Measurements from ENCODE around the gene COX6B1.

DNA sequence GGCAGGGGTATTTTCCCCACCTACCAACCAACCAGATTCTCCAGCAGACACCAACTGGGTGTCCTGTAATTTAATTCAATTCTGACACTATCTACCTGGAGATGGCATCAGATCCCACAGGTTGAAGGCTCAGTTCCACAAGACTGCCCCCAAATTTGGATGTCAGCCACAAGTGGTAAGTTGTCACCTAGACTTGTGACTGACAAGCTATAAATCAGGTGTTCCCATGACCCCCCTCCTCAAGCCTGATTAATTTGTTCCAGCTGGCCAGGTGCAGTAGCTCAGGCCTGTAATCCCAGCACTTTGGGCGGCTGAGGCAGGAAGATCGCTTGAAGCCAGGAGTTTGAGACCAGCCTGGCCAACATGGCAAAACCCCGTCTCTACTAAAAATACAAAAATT, 46.2 kb upstream of the COX6B1 start:
- TF ChIP-seq POLR2A (IDR thresholded peaks at IDR 0.05; ENCODE audit: extremely low read depth, insufficient read length) (no peak), MAX (IDR thresholded peaks at IDR 0.05; ENCODE audit: low read depth, low read length) (no peak)
- TF ChIP-seq, protein P1, sequence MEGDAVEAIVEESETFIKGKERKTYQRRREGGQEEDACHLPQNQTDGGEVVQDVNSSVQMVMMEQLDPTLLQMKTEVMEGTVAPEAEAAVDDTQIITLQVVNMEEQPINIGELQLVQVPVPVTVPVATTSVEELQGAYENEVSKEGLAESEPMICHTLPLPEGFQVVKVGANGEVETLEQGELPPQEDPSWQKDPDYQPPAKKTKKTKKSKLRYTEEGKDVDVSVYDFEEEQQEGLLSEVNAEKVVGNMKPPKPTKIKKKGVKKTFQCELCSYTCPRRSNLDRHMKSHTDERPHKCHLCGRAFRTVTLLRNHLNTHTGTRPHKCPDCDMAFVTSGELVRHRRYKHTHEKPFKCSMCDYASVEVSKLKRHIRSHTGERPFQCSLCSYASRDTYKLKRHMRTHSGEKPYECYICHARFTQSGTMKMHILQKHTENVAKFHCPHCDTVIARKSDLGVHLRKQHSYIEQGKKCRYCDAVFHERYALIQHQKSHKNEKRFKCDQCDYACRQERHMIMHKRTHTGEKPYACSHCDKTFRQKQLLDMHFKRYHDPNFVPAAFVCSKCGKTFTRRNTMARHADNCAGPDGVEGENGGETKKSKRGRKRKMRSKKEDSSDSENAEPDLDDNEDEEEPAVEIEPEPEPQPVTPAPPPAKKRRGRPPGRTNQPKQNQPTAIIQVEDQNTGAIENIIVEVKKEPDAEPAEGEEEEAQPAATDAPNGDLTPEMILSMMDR (IDR thresholded peaks at IDR 0.05; ENCODE audit: low read depth, low read length): no peak

Data from NB4 (cell line).